ENCODE measurements around the gene TMEM151B. TPM values are rescaled to one million over a fixed set of nuclear protein-coding genes. Genes with fewer than 3 reads are reported as not detected.

Gene TMEM151B
- total and polyA plus RNA-seq, 10 of the 15 experiments (the other 5 are each of a cell fraction or from before 2014, with no cell fraction given): 0.01 to 0.19 (median 0.05) TPM; not detected in 6

- no peaks in the 10 kb centered on the region for H3K4me1 ChIP-seq (ENCODE audit: control insufficient read depth, insufficient read depth, low read length)
- TF ChIP-seq USF1 (IDR thresholded peaks at IDR 0.05; ENCODE audit: borderline replicate concordance, extremely low read length, insufficient read depth, low read depth, low read length): peak; percentile 49
- TF ChIP-seq EGR1 (IDR thresholded peaks at IDR 0.05; ENCODE audit: borderline replicate concordance in 1 of 2, low read depth in 2 of 2, low read length in 2 of 2): no peak
- TF ChIP-seq RAD51 (IDR thresholded peaks at IDR 0.05): peak; percentile 76
- TF ChIP-seq ATF3 (IDR thresholded peaks at IDR 0.05; ENCODE audit: borderline replicate concordance, extremely low read depth, low read depth, low read length): peak; percentile 31; the same call in 1 of the 2 replicates
- no peak for TF ChIP-seq MEF2A (IDR thresholded peaks at IDR 0.05; ENCODE audit: insufficient read depth, low read depth, low read length)
- peak; percentile 25 for TF ChIP-seq MYC (IDR thresholded peaks at IDR 0.05; ENCODE audit: insufficient read depth, insufficient read length, insufficient replicate concordance, low read length, severe bottlenecking)
- peak; percentile 26; the same call in 1 of the 2 replicates for TF ChIP-seq USF2 (IDR thresholded peaks at IDR 0.05; ENCODE audit: borderline replicate concordance, low read depth, low read length)
- H3K9me3 ChIP-seq (replicated peaks; ENCODE audit: control insufficient read depth, insufficient read depth, low read length): no peaks in the 10 kb centered on the region
Observed at GRCh38 chr6:44333273-44333919, 63.1 kb downstream of the TMEM151B start.

More at GRCh38 chr6:44333273-44333919, 63.1 kb downstream of the TMEM151B start:
- RAD21 ChIA-PET (ENCODE audit: unreplicated experiment): interaction anchor here (0.5 to 1.8 kb wide), 4 partner anchors 19 to 237 kb away, joined by 3 to 5 read pairs (median 4); no protein-coding TSS in a partner anchor
- Histone ChIP-seq H3K4me3 (no peak overlapping the region), H4K20me1 (ENCODE audit: control insufficient read depth, insufficient read depth) (no peaks in the 10 kb centered on the region), H3K79me2 (ENCODE audit: control insufficient read depth, insufficient read depth, low read length) (no peaks in the 10 kb centered on the region), H3K27ac (ENCODE audit: control insufficient read depth, insufficient read depth) (no peak overlapping the region), H3K36me3 (ENCODE audit: control insufficient read depth in 2 of 2, insufficient read depth in 2 of 2, low read length in 1 of 2) (no peaks in the 10 kb centered on the region), H3K9ac (ENCODE audit: control insufficient read depth, insufficient read depth, low read length) (no peak overlapping the region), H3K4me2 (ENCODE audit: control insufficient read depth, insufficient read depth) (no peak overlapping the region), H3K27me3 (replicated peaks in 1 of 2; ENCODE audit: control insufficient read depth in 2 of 2, insufficient read depth in 2 of 2, low read length in 1 of 2) (peaks cover 0 to 5% of the 10 kb centered on the region in 2 experiments; a peak in 3 of 4 replicates), H2AFZ (ENCODE audit: control insufficient read depth, low read depth, low read length) (no peak overlapping the region)
- in situ Hi-C loops (cut with MboI) (no loop called here), intact Hi-C loops (cut with micrococcal nuclease; ENCODE audit: unreplicated experiment) (no loop called here)
- CTCF ChIA-PET: interaction anchor here (1.7 to 10.4 kb wide), 5 partner anchors 8 to 66 kb away, joined by 3 to 163 read pairs (median 6); partner anchors contain the start of genes AARS2, NFKBIE and TMEM151B
- WGBS (ENCODE audit: insufficient coverage, insufficient replicate concordance, low lambda C conversion rate, missing lambda C conversion rate): 23% methylated on average over 11 of the region's 11 CpGs
- SMC1A ChIA-PET (ENCODE audit: uncharacterized antibody, unreplicated experiment): interaction anchor here (1.1 to 1.8 kb wide), 3 partner anchors 8 to 65 kb away, joined by 3 to 6 read pairs (median 3); no protein-coding TSS in a partner anchor
- peak; percentile 38; the same call in 1 of the 3 replicates for ATAC-seq
- DNase-seq (ENCODE audit: low read depth, low spot score): no peak
- POLR2A ChIA-PET: interaction anchor here (0.8 kb wide), 1 partner anchor 66 kb away, joined by 3 read pairs; no protein-coding TSS in a partner anchor
- FAIRE-seq: no peak
- BruUV-seq (replicated peaks): no TSS peak

Data from GM12878 (cell line).